Kidney (tissue), 14 donors: ENCODE results near the gene MED27. TPM values are rescaled to one million over a fixed set of nuclear protein-coding genes. Genes with fewer than 3 reads are reported as not detected.
"Not testable (repeated sequence)": the region's sequence is repeated elsewhere in the genome, so short reads cannot be mapped to it uniquely, and the experiment has no call there.

Experiments
- DNase-seq, 5 donors: peaks; one replicate each; pipeline ENCODE4 v3.0.0-alpha.2; 2013 to 2020
- FAIRE-seq: peaks from 2 replicates; lab custom pipeline; 2012; peaks lifted over from hg19 to GRCh38; lab: Jason Lieb, UNC
- H3K27ac ChIP-seq, 2 donors: one replicate each; pipeline ENCODE4 v1.7.0; 2013; ENCODE audit warnings: low read depth in 2 of 2, low read length in 2 of 2, inconsistent platforms in 1 of 2
- H3K27me3 ChIP-seq: one replicate; pipeline ENCODE4 v1.7.1; 2013; ENCODE audit warnings: low read length, inconsistent platforms; ENCODE audit not compliant: control insufficient read depth, insufficient read depth
- H3K36me3 ChIP-seq, 3 donors: one replicate each; pipeline versions ENCODE4 v1.7.0 to v1.7.1; 2013; ENCODE audit warnings: low read length in 3 of 3, control low read depth in 1 of 3, inconsistent platforms in 1 of 3; ENCODE audit not compliant: insufficient read depth in 3 of 3, control insufficient read depth in 2 of 3
- H3K4me1 ChIP-seq, 3 donors: one replicate each; pipeline versions ENCODE4 v1.7.0 to v1.7.1; 2013; ENCODE audit warnings: low read length in 3 of 3, inconsistent platforms in 1 of 3, low read depth in 1 of 3; ENCODE audit not compliant: control insufficient read depth in 2 of 3, insufficient read depth in 2 of 3
- H3K4me3 ChIP-seq, 3 donors: one replicate each; pipeline versions ENCODE4 v1.7.0 to v1.8.1; 2013; ENCODE audit warnings: low read length in 3 of 3, control low read depth in 1 of 3, inconsistent platforms in 1 of 3
- H3K9ac ChIP-seq, 3 donors: one replicate each; pipeline versions ENCODE4 v1.7.0 to v1.7.1; 2013; ENCODE audit warnings: low read length in 3 of 3, control low read depth in 1 of 3, inconsistent platforms in 1 of 3
- H3K9me3 ChIP-seq, 3 donors: one replicate each; pipeline versions ENCODE4 v1.7.0 to v1.7.1; 2013; ENCODE audit warnings: low read length in 3 of 3, control low read depth in 1 of 3, inconsistent platforms in 1 of 3; ENCODE audit not compliant: control insufficient read depth in 2 of 3, insufficient read depth in 1 of 3
- intact Hi-C: fragments of 100-400 bp; cut with DNase I; formaldehyde crosslinking; loops from one replicate; pipeline ENCODE4 v1.11.1; 2022
- polyA plus RNA-seq: library from polyadenylated mRNA; stranded (reverse); fragments of 350-450 nt; fragmentation: Illumina TruSeq; extraction: RNeasy Lipid Tissue Mini Kit (QIAGEN cat#74804); gene quantifications from one replicate; pipeline ENCODE4 v1.2.3, GENCODE V29; 2014; ENCODE audit warnings: low read depth, low replicate concordance; ENCODE audit not compliant: insufficient read depth
- total RNA-seq: library from RNA; stranded (reverse); fragmentation: NEBNext Ultra II Directional; extraction: Animal tissue kit (Norgen Biotek cat#: 25700); gene quantifications from one replicate; pipeline ENCODE4 v1.2.1, GENCODE V29; 2021
- TF ChIP-seq, protein P1 (sequence below): IDR thresholded peaks from 3 replicates; pipeline ENCODE4 v1.5.1; 2012; ENCODE audit warnings: mild to moderate bottlenecking, moderate library complexity, borderline replicate concordance; ENCODE audit not compliant: insufficient read depth; ENCODE audit errors: extremely low read depth
- donor health status: control.
- donor health status: control.
- donor health status: control.
- donor health status: control.
- donor health status: control.
- donor health status: DM: yes; HTN: yes; CAD: no.
- donor health status: Normal renal cell carcinoma (clear cell type).

MED27 gene
- total and polyA plus RNA-seq, 2 donors from 2014 or later, result 15.9 to 23.1 TPM

DNA sequence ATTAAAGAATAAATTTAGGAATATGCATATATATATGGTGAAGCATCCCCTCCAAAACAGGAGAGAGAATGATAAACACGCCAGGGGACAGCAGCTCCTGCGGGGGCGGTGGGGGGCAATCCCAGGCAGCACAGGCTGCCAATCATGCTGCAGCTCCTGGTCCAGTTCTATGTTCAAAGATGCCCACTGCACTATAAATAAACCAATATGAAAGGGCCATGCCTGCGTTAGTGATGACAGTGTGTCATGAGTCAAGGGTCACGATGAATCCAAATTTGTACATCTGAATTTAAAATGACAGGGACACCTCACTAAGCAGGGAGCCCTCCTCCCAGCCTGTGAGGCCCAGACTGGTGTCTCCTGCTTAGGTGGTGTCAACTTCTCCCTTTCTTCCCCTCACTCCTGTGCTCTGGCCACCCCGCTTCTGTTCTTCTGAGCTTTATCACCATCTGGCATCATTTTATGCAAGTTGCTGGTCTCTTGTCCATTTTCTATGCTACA lies 153.9 kb downstream of the MED27 start:
- no peak overlapping the region for H3K9ac ChIP-seq
- H3K27ac ChIP-seq, result no peak overlapping the region
- no peaks in the 10 kb centered on the region for H3K4me1 ChIP-seq
- no peak overlapping the region for H3K4me3 ChIP-seq
- DNase-seq, result no peak
- no peaks in the 10 kb centered on the region for H3K9me3 ChIP-seq
- TF ChIP-seq, protein P1, sequence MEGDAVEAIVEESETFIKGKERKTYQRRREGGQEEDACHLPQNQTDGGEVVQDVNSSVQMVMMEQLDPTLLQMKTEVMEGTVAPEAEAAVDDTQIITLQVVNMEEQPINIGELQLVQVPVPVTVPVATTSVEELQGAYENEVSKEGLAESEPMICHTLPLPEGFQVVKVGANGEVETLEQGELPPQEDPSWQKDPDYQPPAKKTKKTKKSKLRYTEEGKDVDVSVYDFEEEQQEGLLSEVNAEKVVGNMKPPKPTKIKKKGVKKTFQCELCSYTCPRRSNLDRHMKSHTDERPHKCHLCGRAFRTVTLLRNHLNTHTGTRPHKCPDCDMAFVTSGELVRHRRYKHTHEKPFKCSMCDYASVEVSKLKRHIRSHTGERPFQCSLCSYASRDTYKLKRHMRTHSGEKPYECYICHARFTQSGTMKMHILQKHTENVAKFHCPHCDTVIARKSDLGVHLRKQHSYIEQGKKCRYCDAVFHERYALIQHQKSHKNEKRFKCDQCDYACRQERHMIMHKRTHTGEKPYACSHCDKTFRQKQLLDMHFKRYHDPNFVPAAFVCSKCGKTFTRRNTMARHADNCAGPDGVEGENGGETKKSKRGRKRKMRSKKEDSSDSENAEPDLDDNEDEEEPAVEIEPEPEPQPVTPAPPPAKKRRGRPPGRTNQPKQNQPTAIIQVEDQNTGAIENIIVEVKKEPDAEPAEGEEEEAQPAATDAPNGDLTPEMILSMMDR, result no peak
- no peaks in the 10 kb centered on the region for H3K36me3 ChIP-seq
- H3K27me3 ChIP-seq, result no peaks in the 10 kb centered on the region
- intact Hi-C loops, result no loop called here
- no peak for FAIRE-seq

DNA sequence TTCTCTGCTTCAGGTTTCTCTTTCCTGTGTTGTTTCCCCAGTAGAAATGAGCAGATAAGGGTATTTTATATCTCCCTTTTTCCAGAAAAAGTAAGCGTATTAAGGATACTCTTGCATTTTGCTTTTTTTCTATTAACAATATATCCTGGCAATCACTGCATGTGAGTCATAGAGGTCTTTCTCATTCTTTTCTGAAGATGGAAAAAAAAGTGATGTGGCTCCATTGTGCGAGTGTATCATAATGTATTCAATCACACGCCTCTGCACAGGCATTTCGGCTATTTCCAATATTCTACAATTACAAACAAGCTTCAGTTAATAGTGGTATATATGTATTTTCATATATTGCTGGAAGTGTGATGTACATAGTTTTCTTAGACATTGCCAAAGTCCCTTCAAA lies 155.9 kb downstream of the MED27 start:
- no peak for DNase-seq
- TF ChIP-seq, protein P1, result no peak
- Histone ChIP-seq H3K27me3 (no peaks in the 10 kb centered on the region), H3K27ac (no peak overlapping the region), H3K4me3 (no peak overlapping the region), H3K9me3 (no peaks in the 10 kb centered on the region), H3K36me3 (no peaks in the 10 kb centered on the region), H3K9ac (no peak overlapping the region), H3K4me1 (no peaks in the 10 kb centered on the region)
- FAIRE-seq, result no peak
- intact Hi-C loops, result no loop called here

DNA sequence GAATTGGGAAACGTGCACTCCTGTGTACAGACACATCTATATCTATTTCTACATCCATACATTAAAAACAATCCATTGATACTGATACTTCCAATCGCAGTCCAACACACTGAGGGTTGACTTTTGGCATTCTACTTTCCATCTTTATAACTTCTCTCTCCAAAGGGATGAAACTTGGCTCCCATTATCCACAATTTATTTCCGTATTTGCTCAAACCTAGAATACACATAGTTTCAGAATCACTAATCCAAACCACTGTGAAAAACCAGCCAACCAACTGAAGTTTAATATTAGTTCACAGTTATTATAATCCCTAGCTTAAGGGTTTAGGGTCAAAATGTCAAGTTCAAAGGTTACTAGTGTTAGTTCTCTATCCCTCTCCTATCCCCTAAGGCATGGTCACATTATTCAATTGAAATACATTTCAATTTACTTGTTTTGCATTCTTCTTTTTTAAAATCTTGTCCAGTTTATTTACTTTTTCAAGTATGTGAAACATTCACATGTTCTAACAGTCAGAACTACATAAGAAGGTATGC lies 156.5 kb downstream of the MED27 start:
- H3K27ac ChIP-seq, result no peak overlapping the region
- H3K36me3 ChIP-seq, result no peaks in the 10 kb centered on the region
- no peak for DNase-seq
- no peak for FAIRE-seq
- no peaks in the 10 kb centered on the region for H3K27me3 ChIP-seq
- intact Hi-C loops, result no loop called here
- TF ChIP-seq, protein P1, result no peak
- no peaks in the 10 kb centered on the region for H3K9me3 ChIP-seq
- no peak overlapping the region for H3K4me3 ChIP-seq
- no peak overlapping the region for H3K9ac ChIP-seq
- H3K4me1 ChIP-seq, result no peaks in the 10 kb centered on the region

DNA sequence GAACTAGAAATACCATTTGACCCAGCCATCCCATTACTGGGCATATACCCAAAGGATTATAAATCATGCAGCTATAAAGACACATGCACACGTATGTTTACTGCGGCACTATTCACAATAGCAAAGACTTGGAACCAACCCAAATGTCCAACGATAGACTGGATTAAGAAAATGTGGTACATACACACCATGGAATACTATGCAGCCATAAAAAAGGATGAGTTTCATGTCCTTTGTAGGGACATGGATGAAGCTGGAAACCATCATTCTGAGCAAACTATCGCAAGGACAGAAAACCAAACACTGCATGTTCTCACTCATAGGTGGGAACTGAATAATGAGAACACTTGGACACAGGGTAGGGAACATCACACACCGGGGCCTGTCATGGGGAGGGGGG lies 158.0 kb downstream of the MED27 start:
- H3K4me3 ChIP-seq, H3K36me3 ChIP-seq, H3K27ac ChIP-seq, intact Hi-C loops, FAIRE-seq, H3K9ac ChIP-seq, H3K4me1 ChIP-seq, DNase-seq, H3K27me3 ChIP-seq, H3K9me3 ChIP-seq: not testable (repeated sequence)
